PFSK-1 (cell line): ENCODE results near the gene B3GNT2.

ENCODE experiments used
- REST ChIP-seq, 2 experiments: IDR thresholded peaks; 2 replicates each; pipeline versions ENCODE4 v1.6.1 to v1.8.0; 2011 to 2012; ENCODE audit warnings: low read depth in 2 of 2, low read length in 2 of 2, control low read depth in 1 of 2, inconsistent platforms in 1 of 2, mild to moderate bottlenecking in 1 of 2, moderate library complexity in 1 of 2; ENCODE audit not compliant: insufficient read depth in 1 of 2
- SIN3A ChIP-seq: IDR thresholded peaks from 2 replicates; pipeline ENCODE4 v1.6.1; 2012; ENCODE audit warnings: mild to moderate bottlenecking, low read length, moderate library complexity, borderline replicate concordance; ENCODE audit not compliant: insufficient read depth
- TAF1 ChIP-seq: IDR thresholded peaks from 2 replicates; pipeline ENCODE4 v1.6.1; 2012; ENCODE audit warnings: low read length, control low read depth, borderline replicate concordance; ENCODE audit not compliant: insufficient read depth

DNA sequence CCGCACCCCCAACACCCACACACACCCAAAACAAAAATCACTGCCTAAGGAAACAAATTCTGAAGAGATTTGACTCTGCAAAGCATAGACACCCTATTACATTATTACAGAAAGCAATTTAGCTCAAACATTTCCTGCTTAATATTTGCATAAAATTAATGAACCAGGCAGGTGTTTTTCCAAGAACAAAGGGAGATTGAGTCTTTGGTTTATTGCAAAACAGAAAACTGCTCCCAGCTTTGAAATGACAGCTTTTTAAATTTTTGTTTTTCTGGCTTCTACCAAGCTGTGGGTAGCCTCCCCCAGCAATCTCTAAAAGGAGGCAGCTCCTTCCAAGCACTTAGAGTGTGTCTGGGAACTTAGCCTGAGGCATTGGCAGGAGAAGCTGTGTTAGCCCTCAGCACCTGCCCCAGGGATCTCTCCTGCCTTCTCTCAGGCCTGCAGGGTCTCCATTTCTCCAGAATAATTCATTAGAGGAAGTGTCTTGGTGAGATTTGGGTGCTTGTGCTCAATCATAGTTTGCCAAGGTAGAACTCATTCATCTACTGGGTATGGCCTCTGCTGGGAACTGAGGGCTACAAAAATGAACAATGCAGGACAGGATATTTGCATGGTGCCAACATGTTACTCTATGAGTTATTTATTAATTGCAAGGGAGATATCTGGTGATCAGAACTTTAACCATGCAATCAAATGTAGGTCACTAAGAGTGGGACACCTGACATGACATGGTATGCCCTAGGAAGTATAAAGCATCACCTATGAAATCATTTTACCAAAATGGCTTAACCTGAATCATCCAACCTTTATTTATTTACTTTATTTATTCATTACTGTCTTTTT lies 58.7 kb downstream of the B3GNT2 start:
- TF ChIP-seq TAF1 (no peak), REST (IDR thresholded peaks at IDR 0.05; ENCODE audit: insufficient read depth in 1 of 2, low read depth in 2 of 2, low read length in 2 of 2) (no peak), SIN3A (no peak)
